Stimulated activated CD8-positive, alpha-beta memory T cell treated with anti-CD3 and anti-CD28 coated beads, Interleukin-15, amount 100 ng/mL, for 24 hours (primary cell): ENCODE measurements around the gene PPFIA3.
"Not testable (repeated sequence)": the region's sequence is repeated elsewhere in the genome, so short reads cannot be mapped to it uniquely, and the experiment has no call there.

Experiments
- DNase-seq: peaks from one replicate; pipeline ENCODE4 v3.0.0-alpha.2; 2020; ENCODE audit warnings: low read depth

PPFIA3 gene

DNA sequence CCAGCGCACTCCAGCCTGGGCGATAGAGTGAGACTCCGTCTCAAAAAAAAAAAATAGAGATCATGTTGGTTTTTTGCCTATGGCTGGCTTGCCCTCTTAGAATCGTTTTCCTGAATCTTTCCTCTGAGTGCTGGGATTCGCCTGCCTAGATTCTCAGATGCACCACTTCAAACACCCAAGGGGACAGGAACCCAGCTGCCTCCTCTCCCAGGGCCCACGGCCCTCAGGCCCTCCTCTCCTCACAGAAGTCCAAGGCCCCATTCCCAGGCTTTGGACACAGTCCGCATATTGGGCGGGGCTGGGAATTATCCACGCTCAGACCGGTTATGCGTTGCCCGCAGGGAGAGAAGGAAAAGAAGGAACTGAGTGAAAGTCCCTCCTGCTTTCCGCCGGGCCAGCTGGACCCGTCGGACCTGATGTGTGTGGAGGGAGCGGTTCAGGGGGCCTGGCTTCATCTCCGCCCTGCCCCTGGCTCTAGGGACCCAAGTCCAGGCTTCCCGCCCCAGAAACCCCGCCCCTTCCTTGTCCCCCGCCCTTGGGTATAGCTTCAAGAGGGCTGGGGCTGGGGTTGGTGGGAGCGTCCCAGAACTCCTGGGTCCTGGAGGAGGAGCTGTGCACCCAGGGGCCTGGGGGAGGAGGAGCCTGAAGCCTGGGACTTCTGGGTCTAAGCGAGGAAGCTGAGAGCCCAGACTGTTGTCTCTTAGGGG is 5.8 kb downstream of the PPFIA3 start:
- DNase-seq: no peak

DNA sequence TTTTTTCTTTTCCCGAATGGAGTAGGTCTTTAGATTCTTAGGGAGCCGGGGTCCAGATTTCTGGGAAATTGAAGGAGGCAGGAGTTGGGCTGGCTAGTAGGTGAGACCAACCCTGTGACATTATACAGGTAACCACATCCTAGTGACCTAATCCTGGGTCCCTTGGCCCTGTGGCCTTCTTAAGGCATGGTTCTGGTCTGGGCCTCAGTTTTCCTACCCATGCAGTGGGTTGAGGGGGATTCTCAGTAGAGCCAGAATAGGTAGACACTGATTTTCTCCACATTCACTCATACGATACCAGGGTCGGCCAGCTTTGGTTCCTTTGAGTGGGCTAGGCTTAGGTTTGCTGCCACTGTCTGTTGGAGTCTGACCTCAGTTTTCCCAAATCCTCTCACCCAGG is 7.2 kb downstream of the PPFIA3 start:
- no peak for DNase-seq

DNA sequence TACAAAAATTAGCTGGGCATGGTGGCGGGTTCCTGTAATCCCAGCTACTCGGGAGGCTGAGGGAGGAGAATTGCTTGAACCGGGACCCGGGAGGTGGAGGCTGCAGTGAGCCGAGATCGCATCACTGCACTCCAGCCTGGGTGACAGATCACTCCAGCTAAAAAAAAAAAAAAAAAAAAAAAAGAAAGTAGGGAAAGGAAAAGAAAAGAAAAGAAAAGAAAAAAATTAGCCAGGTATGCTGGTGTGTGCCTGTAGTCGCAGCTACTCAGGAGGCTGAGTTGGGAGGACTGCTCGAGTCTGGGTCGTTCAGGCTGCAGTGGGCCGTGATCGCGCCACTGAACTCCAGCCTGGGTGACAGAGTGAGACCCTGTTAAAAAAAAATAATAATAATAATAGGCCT is 7.9 kb downstream of the PPFIA3 start:
- DNase-seq: not testable (repeated sequence)

DNA sequence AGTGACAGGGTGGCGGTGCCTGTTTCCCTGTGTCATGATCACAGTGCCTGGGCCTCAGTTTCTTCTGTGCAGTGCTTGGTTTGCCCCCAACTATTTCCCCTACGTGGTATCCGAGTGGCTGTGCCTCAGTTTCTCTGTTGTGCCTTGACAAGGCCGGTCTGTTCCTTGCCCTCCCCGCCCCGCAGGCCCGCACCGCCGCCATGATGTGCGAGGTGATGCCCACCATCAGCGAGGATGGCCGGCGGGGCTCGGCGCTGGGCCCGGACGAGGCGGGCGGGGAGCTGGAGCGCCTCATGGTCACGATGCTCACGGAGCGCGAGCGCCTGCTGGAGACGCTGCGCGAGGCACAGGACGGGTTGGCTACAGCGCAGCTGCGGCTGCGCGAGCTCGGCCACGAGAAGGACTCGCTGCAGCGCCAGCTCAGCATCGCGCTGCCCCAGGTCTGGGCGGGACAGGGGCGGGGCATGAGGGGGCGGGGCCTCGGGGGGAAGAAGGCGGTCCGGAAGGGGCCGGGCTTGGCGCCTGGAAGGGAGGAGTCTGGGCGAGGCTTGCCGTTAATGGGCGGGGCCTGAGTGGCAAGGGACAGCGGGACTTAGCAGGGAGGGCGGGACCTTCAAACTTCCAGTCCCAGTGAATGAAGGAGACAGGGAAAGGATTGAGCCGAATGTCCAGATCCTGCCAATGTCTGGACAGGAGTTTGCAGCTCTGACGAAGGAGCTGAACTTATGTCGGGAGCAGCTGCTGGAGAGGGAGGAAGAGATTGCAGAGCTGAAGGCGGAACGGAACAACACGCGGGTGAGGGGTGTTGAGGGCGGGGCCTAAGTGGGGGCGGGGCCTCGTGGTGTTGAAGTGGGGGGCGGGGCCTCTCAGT is 8.6 kb downstream of the PPFIA3 start:
- DNase-seq: peak; percentile 83

DNA sequence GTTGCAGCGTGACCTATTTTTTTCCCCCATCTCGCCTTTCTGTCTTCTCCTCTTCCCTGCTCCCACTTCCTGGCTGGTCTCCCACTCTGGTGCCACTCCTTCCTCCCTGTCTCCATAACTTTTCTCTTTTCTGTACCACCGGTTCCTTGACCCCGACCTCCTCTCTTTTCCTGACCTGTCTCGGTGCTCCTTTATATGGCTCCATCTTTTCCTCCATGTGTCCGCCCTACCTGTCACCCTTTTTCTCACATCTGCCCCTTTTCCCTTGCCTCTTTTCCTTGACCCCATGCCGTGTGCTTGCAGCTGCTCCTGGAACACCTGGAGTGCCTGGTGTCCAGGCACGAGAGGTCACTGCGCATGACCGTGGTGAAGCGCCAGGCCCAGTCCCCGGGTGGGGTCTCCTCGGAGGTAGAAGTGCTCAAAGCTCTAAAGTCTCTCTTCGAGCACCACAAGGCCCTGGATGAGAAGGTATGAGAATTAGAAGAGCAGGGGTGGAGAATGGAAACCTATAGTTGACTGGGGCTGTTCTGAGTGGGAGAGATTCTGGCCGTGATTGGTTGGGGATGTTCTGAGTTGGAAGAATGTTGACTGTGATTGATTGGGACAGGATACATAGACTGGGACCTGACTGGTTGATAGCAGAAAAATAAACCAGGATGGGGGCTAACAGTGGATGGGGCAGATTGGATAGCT is 9.3 kb downstream of the PPFIA3 start:
- DNase-seq: no peak

DNA sequence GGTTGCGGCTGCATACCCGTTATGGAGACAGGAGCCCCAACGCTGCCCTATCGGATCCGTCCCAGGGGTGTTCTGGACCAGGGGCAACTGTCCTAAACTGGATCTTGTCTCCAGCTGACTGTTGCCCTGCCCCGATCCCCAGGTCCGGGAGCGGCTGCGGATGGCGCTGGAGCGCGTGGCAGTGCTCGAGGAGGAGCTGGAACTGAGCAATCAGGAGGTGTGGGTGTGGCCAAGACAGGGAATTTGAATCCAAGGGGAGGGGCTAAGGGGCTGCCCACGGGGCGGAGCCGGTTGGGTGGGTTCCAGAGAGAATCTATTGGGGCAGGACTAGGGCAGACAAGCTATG is 9.9 kb downstream of the PPFIA3 start:
- no peak for DNase-seq

DNA sequence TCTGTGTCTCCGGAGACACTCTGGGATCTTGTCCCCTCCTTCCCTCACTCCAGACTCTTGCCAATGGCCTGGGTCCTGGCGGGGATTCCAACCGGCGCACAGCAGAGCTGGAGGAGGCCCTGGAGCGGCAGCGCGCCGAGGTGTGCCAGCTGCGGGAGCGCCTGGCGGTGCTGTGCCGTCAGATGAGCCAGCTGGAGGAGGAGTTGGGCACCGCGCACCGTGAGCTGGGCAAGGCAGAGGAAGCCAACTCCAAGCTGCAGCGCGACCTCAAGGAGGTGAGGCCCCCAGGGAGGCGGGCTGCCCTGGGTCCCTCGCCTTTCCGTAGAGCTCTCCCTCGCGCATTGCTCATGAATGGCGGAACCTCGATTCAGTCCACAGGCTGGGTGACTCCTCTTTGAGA is 11.0 kb downstream of the PPFIA3 start:
- no peak for DNase-seq

DNA sequence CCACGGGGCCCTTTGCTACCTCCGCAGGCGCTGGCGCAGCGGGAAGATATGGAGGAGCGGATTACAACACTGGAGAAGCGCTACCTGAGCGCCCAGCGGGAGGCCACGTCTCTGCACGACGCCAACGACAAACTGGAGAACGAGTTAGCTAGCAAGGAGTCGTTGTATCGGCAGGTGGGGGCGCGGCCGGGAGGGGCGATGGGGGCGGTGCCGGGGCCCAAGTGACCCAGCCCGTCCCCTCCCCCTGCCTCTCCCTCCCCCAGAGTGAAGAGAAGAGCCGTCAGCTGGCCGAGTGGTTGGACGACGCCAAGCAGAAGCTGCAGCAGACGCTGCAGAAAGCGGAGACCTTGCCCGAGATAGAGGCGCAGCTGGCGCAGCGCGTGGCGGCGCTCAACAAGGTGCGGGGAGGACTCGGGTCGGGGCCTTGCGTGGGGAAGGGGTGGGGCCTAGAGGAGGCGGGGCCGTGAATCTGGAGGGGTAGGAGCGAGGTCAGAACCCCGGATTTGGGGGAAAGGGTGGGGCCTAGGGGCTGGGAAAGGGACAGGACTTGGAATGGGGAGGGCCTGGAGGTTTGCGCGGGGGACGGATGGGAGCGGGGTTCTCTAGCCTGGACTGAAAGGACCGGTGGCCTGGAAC is 13.7 kb downstream of the PPFIA3 start:
- no peak for DNase-seq

DNA sequence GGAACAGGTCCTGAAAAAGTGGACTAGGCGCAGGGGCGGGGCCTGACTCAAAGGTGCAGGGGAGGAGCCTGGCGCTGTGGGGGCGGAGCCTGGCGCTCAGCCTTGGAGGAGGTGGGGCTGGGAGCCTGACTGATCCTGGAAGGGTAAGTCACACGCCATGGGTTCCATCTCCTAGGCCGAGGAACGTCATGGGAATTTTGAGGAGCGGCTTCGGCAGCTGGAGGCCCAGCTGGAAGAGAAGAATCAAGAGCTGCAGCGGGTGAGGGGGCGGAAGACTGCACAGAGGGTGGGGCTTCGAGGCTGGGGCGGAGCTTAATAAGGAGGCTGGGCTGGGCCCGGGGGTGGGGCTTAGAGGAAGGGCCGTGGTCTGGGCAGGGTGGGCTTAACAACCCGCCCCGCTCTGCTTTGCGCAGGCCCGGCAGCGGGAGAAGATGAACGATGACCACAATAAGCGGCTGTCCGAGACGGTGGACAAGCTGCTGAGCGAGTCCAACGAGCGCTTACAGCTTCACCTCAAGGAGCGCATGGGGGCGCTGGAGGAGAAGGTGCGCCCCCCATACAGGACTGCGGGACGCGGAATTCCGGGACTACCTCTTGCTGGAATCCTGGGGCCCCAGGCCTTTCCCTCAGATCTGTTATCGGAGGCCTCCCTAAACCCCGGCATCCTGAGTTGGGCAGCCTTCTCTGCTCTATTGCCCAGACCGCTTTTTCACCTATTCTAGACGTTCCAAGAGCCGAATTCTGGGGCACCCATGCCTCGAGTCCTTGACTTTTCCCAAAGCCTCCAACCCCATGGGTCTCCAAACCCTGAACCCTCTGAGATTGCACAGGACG is 14.5 kb downstream of the PPFIA3 start:
- DNase-seq: no peak

DNA sequence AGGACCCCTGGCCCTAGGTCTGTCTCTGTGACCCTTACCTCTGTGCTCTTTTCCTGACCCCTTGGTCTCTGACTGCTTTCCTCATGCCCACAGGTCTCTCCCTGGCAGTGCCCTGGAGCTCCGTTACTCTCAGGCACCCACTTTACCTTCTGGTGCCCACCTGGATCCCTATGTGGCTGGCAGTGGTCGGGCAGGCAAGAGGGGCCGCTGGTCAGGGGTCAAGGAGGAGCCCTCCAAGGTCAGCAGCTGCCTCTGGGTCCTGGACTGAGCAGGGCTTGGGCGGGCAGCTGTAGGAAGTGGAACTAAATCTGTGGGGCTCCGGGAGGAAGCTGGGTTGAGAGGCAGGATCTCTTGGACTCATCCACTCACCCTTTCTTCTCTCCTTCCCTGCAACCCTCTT is 16.3 kb downstream of the PPFIA3 start:
- no peak for DNase-seq

DNA sequence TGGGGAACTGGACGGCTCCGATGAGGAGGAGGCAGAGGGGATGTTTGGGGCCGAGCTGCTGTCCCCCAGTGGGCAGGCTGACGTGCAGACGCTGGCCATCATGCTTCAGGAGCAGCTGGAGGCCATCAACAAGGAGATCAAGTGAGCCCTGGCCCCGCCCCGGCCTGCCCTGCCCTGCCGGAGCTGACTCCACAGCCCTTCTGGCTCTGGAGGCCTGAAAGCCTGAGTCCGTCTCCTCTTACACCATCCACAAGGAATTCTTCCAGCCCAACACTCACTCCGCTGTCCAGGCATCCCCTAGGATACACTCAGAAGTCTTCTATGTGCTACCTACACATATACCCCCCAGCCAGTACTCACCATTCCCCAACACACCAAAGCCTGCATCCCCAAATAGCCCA is 17.4 kb downstream of the PPFIA3 start:
- no peak for DNase-seq

DNA sequence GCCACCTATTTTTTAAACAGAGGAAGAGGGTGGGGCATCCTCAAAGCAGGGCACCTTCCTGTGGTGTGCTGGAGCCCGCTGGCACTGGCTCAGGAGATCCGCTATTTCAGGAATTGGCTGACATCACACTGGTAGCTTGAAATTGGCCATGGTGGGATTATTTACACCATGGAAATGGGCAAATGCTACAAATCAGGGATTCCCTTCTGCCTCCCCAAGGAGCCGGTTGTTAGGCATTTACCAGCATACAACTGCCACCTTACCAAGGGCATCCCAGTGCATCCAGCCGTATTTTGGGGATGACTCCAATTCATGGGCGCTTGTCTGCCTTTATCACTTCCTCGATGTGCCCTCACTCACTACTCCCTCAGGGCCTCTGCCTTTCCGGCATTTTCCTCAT is 21.6 kb downstream of the PPFIA3 start:
- DNase-seq: no peak

DNA sequence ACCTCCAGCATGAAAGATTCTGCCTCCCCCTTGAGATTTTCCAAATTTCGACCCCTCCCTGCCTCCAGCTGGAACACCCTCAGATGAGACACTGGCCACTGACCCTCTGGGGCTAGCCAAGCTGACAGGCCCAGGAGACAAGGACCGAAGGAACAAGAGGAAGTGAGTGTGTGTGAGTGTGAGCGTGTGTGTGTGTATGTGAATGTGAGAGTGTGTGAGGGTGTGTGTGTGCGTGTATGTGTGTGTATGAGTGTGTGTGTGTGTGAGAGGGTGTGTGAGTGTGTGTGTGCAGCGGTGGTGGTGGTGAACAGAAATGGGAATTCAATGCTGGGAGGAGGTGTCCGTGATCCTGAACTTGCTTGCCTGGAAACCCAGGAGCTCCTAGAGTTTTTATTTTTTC is 22.0 kb downstream of the PPFIA3 start:
- DNase-seq: no peak

DNA sequence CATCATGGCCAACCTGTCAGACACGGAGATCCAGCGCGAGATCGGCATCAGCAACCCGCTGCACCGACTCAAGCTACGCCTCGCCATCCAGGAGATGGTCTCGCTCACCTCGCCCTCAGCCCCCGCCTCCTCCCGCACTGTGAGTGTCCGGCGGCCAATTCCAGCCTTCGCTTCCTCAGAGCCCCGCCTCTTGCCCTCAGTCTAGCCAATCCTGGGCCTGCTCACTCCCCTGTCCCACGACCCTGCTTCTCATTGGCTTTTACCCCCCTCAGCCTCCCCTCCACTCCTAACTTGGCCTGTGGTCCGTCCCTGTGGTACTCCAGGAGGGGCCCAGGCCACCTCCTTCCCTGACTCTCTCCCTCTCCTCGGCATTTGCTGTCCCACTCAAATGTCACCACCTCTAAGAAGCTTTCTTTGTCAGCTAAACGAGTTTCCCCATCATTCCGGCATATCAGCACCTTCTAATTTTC is 23.6 kb downstream of the PPFIA3 start:
- no peak for DNase-seq

DNA sequence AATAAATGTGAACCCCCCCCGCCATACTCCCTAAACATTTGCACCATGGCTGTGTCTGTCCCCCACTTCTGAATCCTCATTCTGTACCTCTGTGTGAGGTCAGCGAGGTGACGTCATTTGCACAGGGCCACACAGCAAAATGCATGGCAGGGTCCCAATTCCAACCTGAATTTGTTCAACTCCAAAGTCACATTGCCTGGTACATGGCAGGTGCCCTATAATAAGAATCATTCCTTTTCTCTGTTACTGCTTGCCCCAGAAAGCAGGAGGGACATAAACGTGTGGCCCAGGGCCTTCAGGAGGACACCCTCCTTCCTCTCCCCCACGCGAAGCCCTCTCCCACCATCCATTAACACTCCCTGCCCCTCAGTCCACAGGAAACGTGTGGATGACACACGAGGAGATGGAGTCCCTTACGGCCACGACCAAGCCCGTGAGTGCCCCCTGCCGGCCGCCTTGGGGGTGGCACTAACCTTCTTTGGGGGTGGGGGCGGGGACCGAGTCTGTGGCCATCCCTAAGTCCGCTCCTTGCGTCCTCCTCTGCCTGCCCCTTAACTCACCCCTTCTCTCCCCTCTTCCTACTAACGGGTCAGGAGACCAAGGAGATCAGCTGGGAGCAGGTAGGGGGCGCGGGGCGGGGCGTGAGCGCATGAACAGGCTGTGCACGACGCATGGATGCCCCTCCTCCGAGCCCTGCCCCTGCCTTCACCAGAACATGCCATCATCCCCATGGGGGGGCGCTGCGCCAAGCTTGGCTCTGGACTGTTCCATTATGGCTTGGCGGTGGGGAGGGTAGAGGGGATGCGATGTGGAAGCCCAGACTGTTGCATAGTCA is 26.4 kb downstream of the PPFIA3 start:
- DNase-seq: peak; percentile 77

DNA sequence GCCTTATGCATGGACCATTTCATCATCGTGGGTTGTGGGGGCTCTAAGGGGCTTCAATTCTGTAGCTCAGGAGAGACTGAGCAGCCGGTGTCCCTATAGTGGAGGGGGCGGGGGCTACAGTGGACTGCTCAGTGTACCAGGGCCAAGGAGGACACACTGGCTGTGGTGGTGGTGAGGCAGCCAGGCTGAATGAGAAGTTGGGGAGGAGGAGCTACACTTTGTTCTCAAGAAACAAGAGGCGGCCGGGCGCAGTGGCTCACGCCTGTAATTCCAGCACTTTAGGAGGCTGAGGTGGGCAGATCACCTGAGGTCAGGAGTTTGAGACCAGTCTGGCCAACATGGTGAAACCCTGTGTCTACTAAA is 27.0 kb downstream of the PPFIA3 start:
- DNase-seq: not testable (repeated sequence)

DNA sequence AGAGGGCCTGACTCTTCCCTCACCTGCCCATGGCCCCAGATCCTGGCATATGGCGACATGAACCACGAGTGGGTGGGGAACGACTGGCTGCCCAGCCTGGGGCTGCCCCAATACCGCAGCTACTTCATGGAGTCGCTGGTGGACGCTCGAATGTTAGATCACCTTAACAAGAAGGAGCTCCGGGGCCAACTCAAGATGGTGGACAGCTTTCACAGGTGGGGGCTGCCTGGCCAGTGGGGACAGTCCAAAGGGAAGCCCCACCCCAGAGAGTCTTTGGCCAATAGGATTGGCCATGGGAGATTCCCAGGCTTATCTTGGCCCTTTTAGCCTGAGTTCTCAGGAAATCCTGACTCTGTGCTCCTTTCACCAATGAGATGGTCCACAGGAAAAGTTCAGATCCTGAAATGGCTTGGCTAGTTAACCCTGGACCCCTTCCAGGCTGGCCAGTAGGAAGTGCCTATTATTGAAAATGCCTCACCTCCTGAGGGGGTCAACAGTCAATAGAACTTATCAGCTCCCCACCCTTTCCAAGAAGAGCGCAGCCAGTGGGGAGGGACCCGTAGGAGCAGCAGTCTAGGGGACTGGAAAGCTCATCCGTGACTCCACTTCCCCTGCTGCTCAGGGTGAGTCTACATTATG is 28.8 kb downstream of the PPFIA3 start:
- DNase-seq: no peak

DNA sequence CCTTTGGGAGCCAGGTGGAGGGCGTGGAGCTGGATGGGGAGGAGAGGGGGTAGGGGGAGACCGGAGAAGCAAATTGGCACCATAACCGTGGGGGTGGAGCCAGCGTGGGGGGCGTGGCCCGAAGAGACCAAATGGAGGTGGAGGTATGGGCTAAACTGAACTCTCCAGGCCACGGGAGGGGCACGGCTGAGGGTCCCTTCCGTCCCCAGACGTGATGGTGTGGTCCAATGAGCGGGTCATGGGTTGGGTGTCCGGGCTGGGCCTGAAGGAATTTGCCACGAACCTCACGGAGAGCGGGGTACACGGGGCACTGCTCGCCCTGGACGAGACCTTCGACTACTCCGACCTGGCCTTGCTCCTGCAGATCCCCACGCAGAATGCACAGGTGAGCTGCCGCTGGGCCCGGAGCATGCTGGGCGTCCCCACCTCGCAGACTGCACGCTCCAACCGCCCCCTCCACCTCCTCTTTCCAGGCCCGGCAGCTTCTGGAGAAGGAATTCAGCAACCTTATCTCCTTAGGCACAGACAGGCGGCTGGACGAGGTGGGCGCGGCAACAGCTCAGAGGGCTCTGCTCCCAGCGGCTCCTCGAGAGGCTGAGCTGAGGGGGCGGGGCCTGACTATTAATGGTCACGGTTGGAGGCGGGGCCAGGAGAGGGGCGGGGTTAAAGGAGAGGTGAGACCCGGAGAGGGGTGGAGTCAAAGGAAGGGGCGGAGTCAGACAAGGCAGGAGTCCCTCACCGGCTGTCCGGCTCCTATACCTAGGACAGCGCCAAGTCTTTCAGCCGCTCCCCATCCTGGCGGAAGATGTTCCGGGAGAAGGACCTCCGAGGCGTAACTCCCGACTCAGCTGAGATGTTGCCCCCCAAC is 29.7 kb downstream of the PPFIA3 start:
- DNase-seq: peak; percentile 54

DNA sequence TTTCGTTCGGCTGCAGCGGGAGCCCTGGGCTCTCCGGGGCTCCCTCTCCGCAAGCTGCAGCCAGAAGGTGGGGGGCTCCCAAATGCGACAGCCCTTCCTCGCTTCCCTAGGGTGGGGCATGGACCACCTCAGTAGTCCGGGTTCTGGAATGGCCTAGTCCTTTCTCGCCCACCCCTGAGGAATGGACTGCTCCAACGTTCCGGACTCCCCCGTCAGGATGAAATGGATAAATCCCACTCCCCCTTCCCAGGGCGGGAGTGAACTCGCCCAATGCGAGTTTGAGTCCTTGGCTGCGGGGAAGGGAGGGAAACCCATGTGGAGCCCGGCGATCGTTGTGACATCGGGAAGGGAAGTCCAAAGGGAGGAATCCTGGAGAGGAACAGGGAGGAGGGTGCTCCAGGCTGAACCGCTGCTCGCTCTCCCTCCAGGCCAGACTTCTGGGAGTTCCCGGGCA is 30.3 kb downstream of the PPFIA3 start:
- DNase-seq: no peak
